ENCODE data around the gene RPRML. TPM values are rescaled to one million over a fixed set of nuclear protein-coding genes. Genes with fewer than 3 reads are reported as not detected.
A peak's percentile ranks its signal among the peaks of the same experiment; 100 is the strongest.

RPRML gene
- polyA plus RNA-seq, 2 donors = 0.44 TPM; not detected in 1

DNA sequence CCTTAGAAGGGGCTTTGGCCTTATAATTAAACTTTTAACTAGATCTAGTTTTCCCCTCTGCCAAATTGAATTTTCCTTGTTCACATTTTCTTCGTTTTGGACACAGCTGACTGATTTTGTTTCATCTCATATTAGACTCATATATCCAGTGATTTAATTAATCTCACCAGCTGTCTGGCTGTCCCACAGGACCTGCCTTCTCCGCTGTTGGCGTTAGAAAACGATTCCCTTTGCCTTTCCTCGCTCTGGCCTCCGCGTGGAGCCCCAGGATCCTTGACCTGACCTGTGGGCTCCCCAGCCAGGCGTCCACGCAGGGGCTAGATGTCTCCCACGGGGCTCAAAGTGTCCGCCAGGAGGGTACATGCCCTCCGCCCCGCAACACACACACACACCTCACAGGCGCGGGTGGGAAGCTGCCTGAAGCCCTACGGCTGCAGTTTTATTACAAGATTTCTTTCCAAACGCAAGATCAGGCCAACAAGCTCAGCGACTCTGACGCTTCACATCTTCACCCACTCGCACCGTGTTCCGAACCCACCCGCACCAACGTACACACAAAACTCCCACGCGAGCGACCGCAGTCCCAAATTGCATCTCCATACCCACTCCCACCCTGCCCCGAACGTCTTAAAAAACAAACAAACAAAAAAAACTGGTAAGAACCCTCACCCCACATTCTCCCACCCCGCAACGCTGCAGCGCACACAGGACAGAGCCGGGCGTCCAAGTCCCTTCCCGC, 1.1 kb downstream of the RPRML start:
- peaks cover 8 to 12% of the 10 kb centered on the region in 2 donors for H3K4me1 ChIP-seq (ENCODE audit: control insufficient read depth in 2 of 2, insufficient read depth in 2 of 2, low read length in 1 of 2)
- WGBS, 2 donors = 14 to 18% methylated on average over 36 of the region's 36 CpGs
- peaks cover 0 to 13% of the 10 kb centered on the region in 2 donors for H3K27me3 ChIP-seq (ENCODE audit: control insufficient read depth in 1 of 2, insufficient read depth in 2 of 2, low read length in 2 of 2)
- H3K27ac ChIP-seq (ENCODE audit: low read depth in 2 of 2, low read length in 1 of 2) = no peak overlapping the region
- H3K9me3 ChIP-seq (ENCODE audit: control insufficient read depth in 2 of 2, insufficient read depth in 1 of 2, low read depth in 1 of 2, low read length in 1 of 2) = no peaks in the 10 kb centered on the region
- peak overlapping the region; percentile 46 to 51 for H3K4me3 ChIP-seq (ENCODE audit: low read depth in 1 of 2, low read length in 2 of 2)
- H3K36me3 ChIP-seq (ENCODE audit: control insufficient read depth in 2 of 2, insufficient read depth in 2 of 2, low read length in 1 of 2) = no peaks in the 10 kb centered on the region

- H3K27me3 ChIP-seq (ENCODE audit: control insufficient read depth in 1 of 2, insufficient read depth in 2 of 2, low read length in 2 of 2) = peaks cover 0 to 13% of the 10 kb centered on the region in 2 donors
- H3K27ac ChIP-seq (ENCODE audit: low read depth in 2 of 2, low read length in 1 of 2) = no peak overlapping the region
- H3K4me3 ChIP-seq (ENCODE audit: low read depth in 1 of 2, low read length in 2 of 2) = no peak overlapping the region
- H3K36me3 ChIP-seq (ENCODE audit: control insufficient read depth in 2 of 2, insufficient read depth in 2 of 2, low read length in 1 of 2) = no peaks in the 10 kb centered on the region
- H3K9me3 ChIP-seq (ENCODE audit: control insufficient read depth in 2 of 2, insufficient read depth in 1 of 2, low read depth in 1 of 2, low read length in 1 of 2) = no peaks in the 10 kb centered on the region
- peaks cover 8 to 13% of the 10 kb centered on the region in 2 donors for H3K4me1 ChIP-seq (ENCODE audit: control insufficient read depth in 2 of 2, insufficient read depth in 2 of 2, low read length in 1 of 2)
- WGBS, 2 donors = 43 to 48% methylated on average over 7 of the region's 7 CpGs
Observed at GRCh38 chr17:46977348-46977747, 1.7 kb downstream of the RPRML start.

DNA sequence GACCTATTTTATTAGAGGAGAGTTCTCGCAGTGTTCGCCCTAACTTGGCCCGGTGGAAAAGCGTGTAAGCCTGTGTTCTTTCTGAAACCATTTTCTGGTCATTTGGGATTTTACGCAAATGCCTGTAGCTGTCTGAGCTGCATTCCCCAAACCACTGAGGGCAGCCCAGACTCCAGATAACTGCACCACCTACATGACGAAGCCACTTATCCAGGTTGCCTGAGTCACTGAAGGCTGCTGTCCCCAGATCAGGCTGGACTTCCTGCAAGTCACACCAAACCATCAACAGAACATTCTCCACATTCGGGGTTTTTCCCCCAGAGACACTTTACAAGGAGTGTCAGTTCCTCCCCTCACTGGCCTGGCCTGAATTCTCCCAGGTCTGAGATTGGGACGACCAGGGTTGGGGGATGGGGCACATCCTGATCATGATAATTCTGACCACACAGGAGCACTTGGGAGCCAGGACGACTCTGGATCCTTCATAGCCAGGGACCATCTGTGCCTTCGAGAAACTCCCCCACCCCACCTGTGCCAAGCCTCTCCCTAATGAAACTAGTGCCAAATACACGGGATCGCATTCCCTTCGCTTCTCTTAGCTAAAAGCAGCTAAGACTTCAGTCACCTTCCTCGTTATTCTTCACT, 2.3 kb downstream of the RPRML start:
- Histone ChIP-seq H3K4me3 (ENCODE audit: low read depth in 1 of 2, low read length in 2 of 2) (no peak overlapping the region), H3K27me3 (ENCODE audit: control insufficient read depth in 1 of 2, insufficient read depth in 2 of 2, low read length in 2 of 2) (peaks cover 0 to 13% of the 10 kb centered on the region in 2 donors), H3K27ac (ENCODE audit: low read depth in 2 of 2, low read length in 1 of 2) (no peak overlapping the region), H3K9me3 (ENCODE audit: control insufficient read depth in 2 of 2, insufficient read depth in 1 of 2, low read depth in 1 of 2, low read length in 1 of 2) (no peaks in the 10 kb centered on the region), H3K4me1 (ENCODE audit: control insufficient read depth in 2 of 2, insufficient read depth in 2 of 2, low read length in 1 of 2) (peaks cover 8 to 19% of the 10 kb centered on the region in 2 donors), H3K36me3 (ENCODE audit: control insufficient read depth in 2 of 2, insufficient read depth in 2 of 2, low read length in 1 of 2) (no peaks in the 10 kb centered on the region)
- WGBS, 2 donors = 71 to 76% methylated on average over 14 of the region's 14 CpGs

DNA sequence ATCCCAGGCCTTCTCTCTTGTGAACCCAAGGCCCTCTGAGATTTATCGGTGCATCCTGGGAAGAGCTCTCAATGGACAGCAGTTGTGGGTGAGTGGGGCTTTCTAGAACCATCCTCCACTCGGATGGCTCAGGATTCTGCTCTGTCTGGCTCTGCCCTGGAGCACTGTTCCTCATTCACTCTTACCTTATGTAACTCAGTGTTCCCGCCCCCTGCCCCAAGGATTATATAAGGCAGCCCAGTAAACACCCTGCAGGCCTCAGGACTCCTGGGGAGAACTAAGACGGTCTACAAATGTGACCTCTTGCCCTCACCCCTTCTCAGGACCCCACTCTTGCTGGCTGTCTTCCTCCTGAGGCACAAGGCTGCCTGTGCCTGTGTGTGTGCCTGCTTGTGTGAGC, 3.8 kb downstream of the RPRML start:
- no peak overlapping the region for H3K4me3 ChIP-seq (ENCODE audit: low read depth in 1 of 2, low read length in 2 of 2)
- H3K4me1 ChIP-seq (ENCODE audit: control insufficient read depth in 2 of 2, insufficient read depth in 2 of 2, low read length in 1 of 2) = peaks cover 8 to 20% of the 10 kb centered on the region in 2 donors
- H3K27ac ChIP-seq (ENCODE audit: low read depth in 2 of 2, low read length in 1 of 2) = no peak overlapping the region
- WGBS, 2 donors = 71% methylated on average over 4 of the region's 4 CpGs
- H3K27me3 ChIP-seq (ENCODE audit: control insufficient read depth in 1 of 2, insufficient read depth in 2 of 2, low read length in 2 of 2) = peaks cover 0 to 13% of the 10 kb centered on the region in 2 donors
- no peaks in the 10 kb centered on the region for H3K9me3 ChIP-seq (ENCODE audit: control insufficient read depth in 2 of 2, insufficient read depth in 1 of 2, low read depth in 1 of 2, low read length in 1 of 2)
- no peaks in the 10 kb centered on the region for H3K36me3 ChIP-seq (ENCODE audit: control insufficient read depth in 2 of 2, insufficient read depth in 2 of 2, low read length in 1 of 2)

DNA sequence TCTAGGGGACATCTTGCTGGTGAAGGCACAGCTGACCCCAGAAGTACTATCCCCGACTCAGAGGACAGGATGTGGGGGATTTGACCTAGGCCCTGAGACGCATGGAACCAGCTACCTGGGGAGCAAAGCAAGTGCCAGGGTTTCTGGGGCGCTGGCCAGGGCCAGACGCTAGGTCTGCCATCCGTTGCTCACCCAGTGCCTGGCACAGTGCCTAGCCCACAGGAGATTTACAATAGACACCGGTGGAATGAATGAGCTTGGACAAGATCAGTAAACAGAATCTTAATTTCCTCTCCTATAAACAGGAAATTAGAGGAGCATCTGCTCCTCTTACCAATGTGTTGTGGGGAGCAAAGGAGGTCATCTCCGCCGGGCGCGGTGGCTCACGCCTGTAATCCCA, 5.0 kb downstream of the RPRML start:
- Histone ChIP-seq H3K36me3 (ENCODE audit: control insufficient read depth in 2 of 2, insufficient read depth in 2 of 2, low read length in 1 of 2) (no peaks in the 10 kb centered on the region), H3K27ac (ENCODE audit: low read depth in 2 of 2, low read length in 1 of 2) (no peak overlapping the region), H3K27me3 (ENCODE audit: control insufficient read depth in 1 of 2, insufficient read depth in 2 of 2, low read length in 2 of 2) (peaks cover 0 to 13% of the 10 kb centered on the region in 2 donors), H3K4me3 (ENCODE audit: low read depth in 1 of 2, low read length in 2 of 2) (no peak overlapping the region), H3K9me3 (ENCODE audit: control insufficient read depth in 2 of 2, insufficient read depth in 1 of 2, low read depth in 1 of 2, low read length in 1 of 2) (no peaks in the 10 kb centered on the region), H3K4me1 (ENCODE audit: control insufficient read depth in 2 of 2, insufficient read depth in 2 of 2, low read length in 1 of 2) (peaks cover 8 to 20% of the 10 kb centered on the region in 2 donors)
- WGBS, 2 donors = 67 to 84% methylated on average over 11 of the region's 11 CpGs

- no peak overlapping the region for H3K4me3 ChIP-seq (ENCODE audit: low read depth in 1 of 2, low read length in 2 of 2)
- no peaks in the 10 kb centered on the region for H3K27me3 ChIP-seq (ENCODE audit: control insufficient read depth in 1 of 2, insufficient read depth in 2 of 2, low read length in 2 of 2)
- 40 to 57% methylated on average over 6 of the region's 6 CpGs for WGBS, 2 donors
- H3K4me1 ChIP-seq (ENCODE audit: control insufficient read depth in 2 of 2, insufficient read depth in 2 of 2, low read length in 1 of 2) = peaks cover 2 to 10% of the 10 kb centered on the region in 2 donors
- H3K36me3 ChIP-seq (ENCODE audit: control insufficient read depth in 2 of 2, insufficient read depth in 2 of 2, low read length in 1 of 2) = no peaks in the 10 kb centered on the region
- H3K9me3 ChIP-seq (ENCODE audit: control insufficient read depth in 2 of 2, insufficient read depth in 1 of 2, low read depth in 1 of 2, low read length in 1 of 2) = no peaks in the 10 kb centered on the region
- H3K27ac ChIP-seq (ENCODE audit: low read depth in 2 of 2, low read length in 1 of 2) = peak overlapping the region; percentile 42 to 64
Observed at GRCh38 chr17:46972346-46972745, 6.7 kb downstream of the RPRML start.

GRCh38 chr17:46971647-46972300, 7.3 kb downstream of the RPRML start:
- Histone ChIP-seq H3K4me1 (ENCODE audit: control insufficient read depth in 2 of 2, insufficient read depth in 2 of 2, low read length in 1 of 2) (peaks cover 2 to 10% of the 10 kb centered on the region in 2 donors), H3K9me3 (ENCODE audit: control insufficient read depth in 2 of 2, insufficient read depth in 1 of 2, low read depth in 1 of 2, low read length in 1 of 2) (no peaks in the 10 kb centered on the region), H3K27ac (ENCODE audit: low read depth in 2 of 2, low read length in 1 of 2) (peak overlapping the region; percentile 27 to 42), H3K4me3 (ENCODE audit: low read depth in 1 of 2, low read length in 2 of 2) (no peak overlapping the region), H3K36me3 (ENCODE audit: control insufficient read depth in 2 of 2, insufficient read depth in 2 of 2, low read length in 1 of 2) (no peaks in the 10 kb centered on the region), H3K27me3 (ENCODE audit: control insufficient read depth in 1 of 2, insufficient read depth in 2 of 2, low read length in 2 of 2) (no peaks in the 10 kb centered on the region)
- WGBS, 2 donors = 75 to 79% methylated on average over 9 to 10 of the region's 10 CpGs

DNA sequence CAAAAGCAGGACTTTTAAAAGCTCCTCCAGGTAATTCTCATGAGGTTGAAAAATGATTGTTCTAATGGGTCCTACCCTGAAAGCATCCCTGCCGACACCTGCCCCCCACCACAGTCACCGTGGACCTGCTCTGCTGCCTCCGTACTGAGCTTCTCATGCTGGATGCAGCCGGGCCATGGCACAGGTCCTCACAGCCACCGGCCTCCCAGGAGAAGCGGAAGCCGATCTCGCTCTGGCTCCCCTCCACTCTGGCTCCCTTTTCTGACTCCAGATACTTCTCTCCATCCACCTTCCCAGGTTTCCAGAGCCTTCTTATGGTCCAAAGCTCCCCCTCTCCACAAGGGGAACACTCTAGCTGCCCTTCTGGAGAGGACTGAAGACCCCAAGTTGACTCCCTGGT, 10.2 kb downstream of the RPRML start:
- H3K27me3 ChIP-seq (ENCODE audit: control insufficient read depth in 1 of 2, insufficient read depth in 2 of 2, low read length in 2 of 2) = no peaks in the 10 kb centered on the region
- H3K27ac ChIP-seq (ENCODE audit: low read depth in 2 of 2, low read length in 1 of 2) = no peak overlapping the region
- 95% methylated on average over 8 of the region's 8 CpGs for WGBS, 2 donors
- H3K4me3 ChIP-seq (ENCODE audit: low read depth in 1 of 2, low read length in 2 of 2) = no peak overlapping the region
- peaks cover 0 to 2% of the 10 kb centered on the region in 2 donors for H3K9me3 ChIP-seq (ENCODE audit: control insufficient read depth in 2 of 2, insufficient read depth in 1 of 2, low read depth in 1 of 2, low read length in 1 of 2)
- H3K36me3 ChIP-seq (ENCODE audit: control insufficient read depth in 2 of 2, insufficient read depth in 2 of 2, low read length in 1 of 2) = no peaks in the 10 kb centered on the region
- H3K4me1 ChIP-seq (ENCODE audit: control insufficient read depth in 2 of 2, insufficient read depth in 2 of 2, low read length in 1 of 2) = peaks cover 0 to 10% of the 10 kb centered on the region in 2 donors

DNA sequence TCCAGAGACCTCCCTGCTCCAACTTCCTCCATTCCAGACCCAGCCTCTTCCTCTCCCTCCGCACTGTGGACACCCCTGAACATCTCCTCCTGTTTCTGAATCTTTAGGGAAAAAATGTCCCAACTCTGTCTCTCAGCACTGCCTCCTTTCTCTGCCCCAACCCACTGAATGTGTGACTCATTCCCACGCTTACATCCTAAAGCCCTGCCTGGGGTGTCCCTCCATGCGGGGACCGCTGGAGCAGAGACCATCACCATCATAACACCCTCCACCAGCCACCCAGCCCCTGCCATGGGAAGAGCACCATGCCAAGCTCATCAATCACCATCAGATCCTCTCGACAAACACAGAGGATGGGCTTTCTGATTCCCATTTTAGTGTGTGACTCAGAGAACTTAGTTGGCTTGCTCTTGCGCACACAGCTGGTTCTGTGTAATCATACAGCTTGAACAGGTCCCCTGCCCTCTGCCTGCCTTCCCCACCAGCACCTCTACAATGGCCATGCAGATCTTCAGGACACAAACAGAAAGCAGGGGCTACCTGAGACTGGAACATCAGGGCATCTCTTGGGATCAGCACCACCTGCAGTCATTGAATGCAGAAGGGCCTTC, 10.7 kb downstream of the RPRML start:
- no peaks in the 10 kb centered on the region for H3K27me3 ChIP-seq (ENCODE audit: control insufficient read depth in 1 of 2, insufficient read depth in 2 of 2, low read length in 2 of 2)
- no peak overlapping the region for H3K27ac ChIP-seq (ENCODE audit: low read depth in 2 of 2, low read length in 1 of 2)
- H3K36me3 ChIP-seq (ENCODE audit: control insufficient read depth in 2 of 2, insufficient read depth in 2 of 2, low read length in 1 of 2) = no peaks in the 10 kb centered on the region
- H3K9me3 ChIP-seq (ENCODE audit: control insufficient read depth in 2 of 2, insufficient read depth in 1 of 2, low read depth in 1 of 2, low read length in 1 of 2) = peaks cover 0 to 2% of the 10 kb centered on the region in 2 donors
- H3K4me1 ChIP-seq (ENCODE audit: control insufficient read depth in 2 of 2, insufficient read depth in 2 of 2, low read length in 1 of 2) = peaks cover 0 to 10% of the 10 kb centered on the region in 2 donors
- H3K4me3 ChIP-seq (ENCODE audit: low read depth in 1 of 2, low read length in 2 of 2) = no peak overlapping the region
- whole genome bisulfite sequencing, 2 donors = 75 to 77% methylated on average over 6 of the region's 6 CpGs
